ENCODE measurements around the gene RDH5. TPM values are rescaled to one million over a fixed set of nuclear protein-coding genes. Genes with fewer than 3 reads are reported as not detected.

RDH5 gene
- total RNA-seq, 1 experiment from 2014 or later: 6.2 TPM

DNA sequence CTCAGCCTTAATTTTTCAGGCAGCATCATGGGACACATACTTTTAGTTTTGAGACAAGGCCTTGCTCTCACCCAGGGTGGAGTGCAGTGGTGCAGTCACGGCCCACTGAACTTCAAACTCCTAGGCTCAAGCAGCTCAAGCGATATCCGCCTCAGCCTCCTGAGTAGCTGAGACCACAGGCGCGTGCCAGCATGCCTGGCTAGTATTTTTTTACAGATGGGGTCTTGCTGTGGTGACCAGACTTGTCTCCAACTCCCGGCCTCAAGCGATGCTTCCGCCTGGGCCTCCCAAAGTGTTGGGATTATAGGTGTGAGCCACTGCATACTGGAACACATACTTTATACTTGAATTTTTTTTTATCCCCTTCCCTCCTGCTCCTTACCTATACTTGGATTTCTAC lies 2.8 kb downstream of the RDH5 start:
- CTCF ChIA-PET: interaction anchor here (1.1 to 2.0 kb wide), 3 partner anchors 14 to 17 kb away, joined by 3 to 12 read pairs (median 4); no protein-coding TSS in a partner anchor
- ATAC-seq: no peak
- TF ChIP-seq JUND (IDR thresholded peaks at IDR 0.05) (no peak), POLR2A (IDR thresholded peaks at IDR 0.05; ENCODE audit: borderline replicate concordance, extremely low read depth, insufficient read depth, insufficient read length) (no peak), CEBPB (IDR thresholded peaks at IDR 0.05; ENCODE audit: low read depth) (no peak), POLR2AphosphoS5 (IDR thresholded peaks at IDR 0.05; ENCODE audit: low read depth, low read length) (no peak), FOSL1 (IDR thresholded peaks at IDR 0.05; ENCODE audit: low read depth) (no peak), EGR1 (IDR thresholded peaks at IDR 0.05; ENCODE audit: low read depth) (no peak), EZH2 (IDR thresholded peaks at IDR 0.05) (no peak), ZFX (IDR thresholded peaks at IDR 0.05) (no peak), SRF (IDR thresholded peaks at IDR 0.05; ENCODE audit: low read depth) (no peak), CBX3 (IDR thresholded peaks at IDR 0.05; ENCODE audit: low read depth) (no peak), EZH2phosphoT487 (IDR thresholded peaks at IDR 0.05; ENCODE audit: borderline replicate concordance) (no peak), TCF7L2 (IDR thresholded peaks at IDR 0.05; ENCODE audit: borderline replicate concordance, extremely low read depth, insufficient read depth, insufficient read length) (no peak)
- TF ChIP-seq, protein P1, sequence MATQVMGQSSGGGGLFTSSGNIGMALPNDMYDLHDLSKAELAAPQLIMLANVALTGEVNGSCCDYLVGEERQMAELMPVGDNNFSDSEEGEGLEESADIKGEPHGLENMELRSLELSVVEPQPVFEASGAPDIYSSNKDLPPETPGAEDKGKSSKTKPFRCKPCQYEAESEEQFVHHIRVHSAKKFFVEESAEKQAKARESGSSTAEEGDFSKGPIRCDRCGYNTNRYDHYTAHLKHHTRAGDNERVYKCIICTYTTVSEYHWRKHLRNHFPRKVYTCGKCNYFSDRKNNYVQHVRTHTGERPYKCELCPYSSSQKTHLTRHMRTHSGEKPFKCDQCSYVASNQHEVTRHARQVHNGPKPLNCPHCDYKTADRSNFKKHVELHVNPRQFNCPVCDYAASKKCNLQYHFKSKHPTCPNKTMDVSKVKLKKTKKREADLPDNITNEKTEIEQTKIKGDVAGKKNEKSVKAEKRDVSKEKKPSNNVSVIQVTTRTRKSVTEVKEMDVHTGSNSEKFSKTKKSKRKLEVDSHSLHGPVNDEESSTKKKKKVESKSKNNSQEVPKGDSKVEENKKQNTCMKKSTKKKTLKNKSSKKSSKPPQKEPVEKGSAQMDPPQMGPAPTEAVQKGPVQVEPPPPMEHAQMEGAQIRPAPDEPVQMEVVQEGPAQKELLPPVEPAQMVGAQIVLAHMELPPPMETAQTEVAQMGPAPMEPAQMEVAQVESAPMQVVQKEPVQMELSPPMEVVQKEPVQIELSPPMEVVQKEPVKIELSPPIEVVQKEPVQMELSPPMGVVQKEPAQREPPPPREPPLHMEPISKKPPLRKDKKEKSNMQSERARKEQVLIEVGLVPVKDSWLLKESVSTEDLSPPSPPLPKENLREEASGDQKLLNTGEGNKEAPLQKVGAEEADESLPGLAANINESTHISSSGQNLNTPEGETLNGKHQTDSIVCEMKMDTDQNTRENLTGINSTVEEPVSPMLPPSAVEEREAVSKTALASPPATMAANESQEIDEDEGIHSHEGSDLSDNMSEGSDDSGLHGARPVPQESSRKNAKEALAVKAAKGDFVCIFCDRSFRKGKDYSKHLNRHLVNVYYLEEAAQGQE (IDR thresholded peaks at IDR 0.05; ENCODE audit: low read depth): no peak
- TF ChIP-seq, protein P2, sequence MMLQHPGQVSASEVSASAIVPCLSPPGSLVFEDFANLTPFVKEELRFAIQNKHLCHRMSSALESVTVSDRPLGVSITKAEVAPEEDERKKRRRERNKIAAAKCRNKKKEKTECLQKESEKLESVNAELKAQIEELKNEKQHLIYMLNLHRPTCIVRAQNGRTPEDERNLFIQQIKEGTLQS (IDR thresholded peaks at IDR 0.05): no peak
- no peak overlapping the region for H2AFZ ChIP-seq (ENCODE audit: low read depth, low read length, poor library complexity, severe bottlenecking)
- H3K4me1 ChIP-seq (ENCODE audit: control insufficient read depth in 1 of 2, insufficient read depth in 2 of 2, low read length in 2 of 2): peaks cover 26 to 65% of the 10 kb centered on the region in 2 experiments
- no peaks in the 10 kb centered on the region for H3K9me3 ChIP-seq (ENCODE audit: control insufficient read depth in 1 of 2, insufficient read depth in 1 of 2, low read depth in 1 of 2, low read length in 2 of 2)
- DNase-seq (ENCODE audit: low read depth, low spot score): no peak
- no peak overlapping the region for H3K9ac ChIP-seq (ENCODE audit: low read length)
- no peak overlapping the region for H3K4me2 ChIP-seq (ENCODE audit: low read length)
- H3K79me2 ChIP-seq (ENCODE audit: insufficient read depth, low read length): peaks cover 18% of the 10 kb centered on the region
- no TSS peak for BruUV-seq (replicated peaks)
- no peaks in the 10 kb centered on the region for H3K27me3 ChIP-seq (ENCODE audit: insufficient read depth, low read length)
- peaks cover 9 to 41% of the 10 kb centered on the region in 2 experiments; a peak in 3 of 4 replicates for H3K36me3 ChIP-seq (ENCODE audit: control insufficient read depth in 1 of 2, insufficient read depth in 2 of 2, low read length in 2 of 2)
- H4K20me1 ChIP-seq (ENCODE audit: insufficient read depth): no peaks in the 10 kb centered on the region
- H3K27ac ChIP-seq (ENCODE audit: low read depth, low read length): no peak overlapping the region
- H3K4me3 ChIP-seq (replicated peaks in 1 of 2; ENCODE audit: low read depth in 1 of 2, low read length in 2 of 2): no peak overlapping the region
- RAD21 ChIA-PET (ENCODE audit: low non-redundant PET in 1 of 2, low total read pairs in 2 of 2, uncharacterized antibody in 2 of 2, unreplicated experiment in 2 of 2): interaction anchor here in 1 of 2 experiments (0.6 kb wide), 1 partner anchor 13 kb away, joined by 3 read pairs; no protein-coding TSS in a partner anchor
- H3K9me2 ChIP-seq (ENCODE audit: insufficient read depth): no peaks in the 10 kb centered on the region
- POLR2A ChIA-PET: no interaction called here
- intact Hi-C loops (cut with micrococcal nuclease): no loop called here
